ENCODE measurements around the gene HNRNPUL1.
"Not testable (repeated sequence)": the region's sequence is repeated elsewhere in the genome, so short reads cannot be mapped to it uniquely, and the experiment has no call there.

The HNRNPUL1 gene

GRCh38 chr19:41278478-41278877 lies 14.3 kb downstream of the HNRNPUL1 start:
- DNase-seq, result no peak

GRCh38 chr19:41288673-41289530 lies 24.7 kb downstream of the HNRNPUL1 start:
- no peak for DNase-seq

GRCh38 chr19:41289814-41290213 lies 25.6 kb downstream of the HNRNPUL1 start:
- not testable (repeated sequence) for DNase-seq

GRCh38 chr19:41294393-41294792 lies 30.2 kb downstream of the HNRNPUL1 start:
- DNase-seq, result no peak

GRCh38 chr19:41295499-41295898 lies 31.3 kb downstream of the HNRNPUL1 start:
- no peak for DNase-seq

GRCh38 chr19:41296433-41296871 lies 32.3 kb downstream of the HNRNPUL1 start:
- DNase-seq, result no peak

- DNase-seq, result no peak
Measured at GRCh38 chr19:41297628-41298347, 33.6 kb downstream of the HNRNPUL1 start.

- DNase-seq, result no peak
Measured at GRCh38 chr19:41298348-41298964, 34.3 kb downstream of the HNRNPUL1 start.

- DNase-seq, result no peak
Measured at GRCh38 chr19:41299046-41299754, 35.0 kb downstream of the HNRNPUL1 start.

GRCh38 chr19:41299755-41300089 lies 35.5 kb downstream of the HNRNPUL1 start:
- no peak for DNase-seq

GRCh38 chr19:41300555-41300954 lies 36.4 kb downstream of the HNRNPUL1 start:
- DNase-seq, result no peak

- DNase-seq, result no peak
Measured at GRCh38 chr19:41302624-41303351, 38.6 kb downstream of the HNRNPUL1 start.

GRCh38 chr19:41303954-41304353 lies 39.8 kb downstream of the HNRNPUL1 start:
- DNase-seq, result no peak

- DNase-seq, result no peak
Measured at GRCh38 chr19:41304706-41305483, 40.7 kb downstream of the HNRNPUL1 start.

- no peak for DNase-seq
Measured at GRCh38 chr19:41305927-41306793, 42.0 kb downstream of the HNRNPUL1 start.

GRCh38 chr19:41307090-41307875 lies 43.1 kb downstream of the HNRNPUL1 start:
- no peak for DNase-seq

- DNase-seq, result no peak
Measured at GRCh38 chr19:41307954-41308449, 43.8 kb downstream of the HNRNPUL1 start.

- DNase-seq, result peak in 1 of 2 experiments; percentile 15
Measured at GRCh38 chr19:41308450-41309179, 44.4 kb downstream of the HNRNPUL1 start.

Measured in cerebellar nuclear complex (tissue), 1 donor.